HG02763 (cell line): ENCODE measurements around the gene ZNF565.
A peak's percentile ranks its signal among the peaks of the same experiment; 100 is the strongest.
"Not testable (repeated sequence)": the region's sequence is repeated elsewhere in the genome, so short reads cannot be mapped to it uniquely, and the experiment has no call there.

Experiments used
- ATAC-seq: cut with Tn5 transposase; IDR thresholded peaks from one replicate; pipeline ENCODE4 v1.9.1; 2021; ENCODE audit warnings: mild to moderate bottlenecking, moderate library complexity; ENCODE audit not compliant: unreplicated experiment

The ZNF565 gene

GRCh38 chr19:36152019-36152351, 62.5 kb downstream of the ZNF565 start:
- no peak for ATAC-seq

- no peak for ATAC-seq
These were observed 63.1 kb downstream of the ZNF565 start for GRCh38 chr19:36151144-36152018.

- ATAC-seq = no peak
These were observed 63.9 kb downstream of the ZNF565 start for GRCh38 chr19:36150586-36150985.

GRCh38 chr19:36149673-36150406, 64.6 kb downstream of the ZNF565 start:
- ATAC-seq = no peak

- no peak for ATAC-seq
These were observed 69.8 kb downstream of the ZNF565 start for GRCh38 chr19:36144624-36145023.

GRCh38 chr19:36142496-36142895, 72.0 kb downstream of the ZNF565 start:
- ATAC-seq = no peak

GRCh38 chr19:36142046-36142445, 72.4 kb downstream of the ZNF565 start:
- no peak for ATAC-seq

- peak; percentile 48 for ATAC-seq
These were observed 73.2 kb downstream of the ZNF565 start for GRCh38 chr19:36141039-36141927.

GRCh38 chr19:36140304-36141038, 74.0 kb downstream of the ZNF565 start:
- no peak for ATAC-seq

- peak; percentile 85 for ATAC-seq
These were observed 74.8 kb downstream of the ZNF565 start, which contains the start of gene CAPNS1 for GRCh38 chr19:36139473-36140303. Gene CAPNS1 (plus strand): TSS chr19:36140066. CDS start chr19:36141012, 946 bp downstream.

- no peak for ATAC-seq
These were observed 75.4 kb downstream of the ZNF565 start for GRCh38 chr19:36139120-36139472.

- ATAC-seq = no peak
These were observed 77.3 kb downstream of the ZNF565 start for GRCh38 chr19:36136964-36137686.

- not testable (repeated sequence) for ATAC-seq
These were observed 79.6 kb downstream of the ZNF565 start for GRCh38 chr19:36134867-36135266.
